ENCODE results near the gene RAB7A. TPM values are rescaled to one million over a fixed set of nuclear protein-coding genes. Genes with fewer than 3 reads are reported as not detected.

The RAB7A gene
- total and polyA plus RNA-seq, 2 donors (not counting 1 experiment from before 2014, with no cell fraction given), result 62.7 to 138 TPM

GRCh38 chr3:128767094-128767750 is 41.2 kb downstream of the RAB7A start:
- CTCF ChIA-PET, result interaction anchor here (0.6 to 1.6 kb wide), 2 partner anchors 28 to 45 kb away, joined by 3 to 9 read pairs; no protein-coding TSS in a partner anchor
- Histone ChIP-seq H4K20me1 (ENCODE audit: control insufficient read depth, insufficient read depth, low read length, poor library complexity, severe bottlenecking) (peaks cover 79% of the 10 kb centered on the region), H3K27ac (ENCODE audit: low read length in 2 of 2) (no peak overlapping the region), H3K9ac (ENCODE audit: low read length) (no peak overlapping the region), H3K9me3 (ENCODE audit: control extremely low read depth in 1 of 3, control insufficient read depth in 2 of 3, insufficient read depth in 1 of 3, low read length in 2 of 3) (no peaks in the 10 kb centered on the region), H3K27me3 (replicated peaks in 1 of 4; ENCODE audit: control extremely low read depth in 1 of 4, control insufficient read depth in 3 of 4, insufficient read depth in 4 of 4, low read length in 3 of 4) (no peaks in the 10 kb centered on the region), H2AFZ (ENCODE audit: insufficient read depth, low read depth, low read length, poor library complexity, severe bottlenecking) (no peak overlapping the region), H3K79me2 (ENCODE audit: control insufficient read depth, insufficient read depth, low read length) (peaks cover 96% of the 10 kb centered on the region), H3K4me3 (ENCODE audit: control extremely low read depth in 1 of 5, extremely low read depth in 1 of 5, insufficient read depth in 1 of 5, low read depth in 2 of 5, low read length in 4 of 5) (no peak overlapping the region), H3K4me1 (ENCODE audit: control insufficient read depth in 2 of 2, insufficient read depth in 2 of 2, low read length in 2 of 2) (peaks cover 14% of the 10 kb centered on the region in 2 donors), H3K36me3 (replicated peaks in 1 of 2; ENCODE audit: control extremely low read depth in 1 of 2, control insufficient read depth in 1 of 2, extremely low read depth in 1 of 2, insufficient read depth in 2 of 2, low read length in 1 of 2) (peaks cover 0 to 19% of the 10 kb centered on the region in 2 experiments), H3K4me2 (replicated peaks; ENCODE audit: low read depth, low read length, poor library complexity, severe bottlenecking) (peak overlapping the region; percentile 6)
- 63% methylated on average over 6 of the region's 6 CpGs for WGBS (ENCODE audit: insufficient coverage)
- no peak for DNase-seq
- no peaks in the 10 kb centered on the region for H3K9me3 Mint-ChIP-seq (ENCODE audit: insufficient read depth)
- peak overlapping the region; percentile 1 for H3K4me3 Mint-ChIP-seq
- intact Hi-C loops (cut with micrococcal nuclease), result no loop called here
- POLR2A ChIA-PET, result no interaction called here
- TF ChIP-seq, protein P1, sequence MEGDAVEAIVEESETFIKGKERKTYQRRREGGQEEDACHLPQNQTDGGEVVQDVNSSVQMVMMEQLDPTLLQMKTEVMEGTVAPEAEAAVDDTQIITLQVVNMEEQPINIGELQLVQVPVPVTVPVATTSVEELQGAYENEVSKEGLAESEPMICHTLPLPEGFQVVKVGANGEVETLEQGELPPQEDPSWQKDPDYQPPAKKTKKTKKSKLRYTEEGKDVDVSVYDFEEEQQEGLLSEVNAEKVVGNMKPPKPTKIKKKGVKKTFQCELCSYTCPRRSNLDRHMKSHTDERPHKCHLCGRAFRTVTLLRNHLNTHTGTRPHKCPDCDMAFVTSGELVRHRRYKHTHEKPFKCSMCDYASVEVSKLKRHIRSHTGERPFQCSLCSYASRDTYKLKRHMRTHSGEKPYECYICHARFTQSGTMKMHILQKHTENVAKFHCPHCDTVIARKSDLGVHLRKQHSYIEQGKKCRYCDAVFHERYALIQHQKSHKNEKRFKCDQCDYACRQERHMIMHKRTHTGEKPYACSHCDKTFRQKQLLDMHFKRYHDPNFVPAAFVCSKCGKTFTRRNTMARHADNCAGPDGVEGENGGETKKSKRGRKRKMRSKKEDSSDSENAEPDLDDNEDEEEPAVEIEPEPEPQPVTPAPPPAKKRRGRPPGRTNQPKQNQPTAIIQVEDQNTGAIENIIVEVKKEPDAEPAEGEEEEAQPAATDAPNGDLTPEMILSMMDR (IDR thresholded peaks at IDR 0.05), result no peak
- no peak for TF ChIP-seq EZH2 (IDR thresholded peaks at IDR 0.05; ENCODE audit: borderline replicate concordance, insufficient read depth, low read depth, low read length, poor library complexity, severe bottlenecking)
- H3K27ac Mint-ChIP-seq, result peak overlapping the region; percentile 43
- H3K27me3 Mint-ChIP-seq, result no peaks in the 10 kb centered on the region
- ATAC-seq (ENCODE audit: low read depth), result no peak
- peaks cover 62% of the 10 kb centered on the region for H3K4me1 Mint-ChIP-seq

DNA sequence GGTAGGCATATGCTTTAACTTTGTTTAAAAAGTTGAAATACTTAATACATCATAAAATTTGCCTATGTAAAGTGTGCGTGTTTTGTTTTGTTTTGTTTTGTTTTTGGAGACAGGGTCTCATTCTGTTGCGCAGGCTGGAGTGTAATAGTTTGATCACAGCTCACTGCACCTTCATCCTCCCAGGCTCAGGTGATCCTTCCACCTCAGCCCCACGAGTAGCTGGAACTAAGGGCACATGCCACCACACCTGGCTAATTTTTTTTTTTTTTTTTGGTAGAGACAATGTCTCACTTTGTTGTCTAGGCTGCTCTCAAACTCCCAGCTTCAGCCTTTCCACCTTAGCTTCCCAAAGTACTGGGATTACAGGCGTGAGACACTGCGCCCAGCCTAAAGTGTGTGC is 42.5 kb downstream of the RAB7A start:
- H3K4me3 ChIP-seq (ENCODE audit: control extremely low read depth in 1 of 5, extremely low read depth in 1 of 5, insufficient read depth in 1 of 5, low read depth in 2 of 5, low read length in 4 of 5), result no peak overlapping the region
- no peaks in the 10 kb centered on the region for H3K27me3 Mint-ChIP-seq
- H3K9ac ChIP-seq (ENCODE audit: low read length), result no peak overlapping the region
- no peaks in the 10 kb centered on the region for H3K27me3 ChIP-seq (replicated peaks in 1 of 4; ENCODE audit: control extremely low read depth in 1 of 4, control insufficient read depth in 3 of 4, insufficient read depth in 4 of 4, low read length in 3 of 4)
- no peaks in the 10 kb centered on the region for H3K9me3 ChIP-seq (ENCODE audit: control extremely low read depth in 1 of 3, control insufficient read depth in 2 of 3, insufficient read depth in 1 of 3, low read length in 2 of 3)
- ChIA-PET CTCF (interaction anchor here (0.6 to 1.6 kb wide), 3 partner anchors 27 to 993 kb away, joined by 3 to 9 read pairs (median 3); no protein-coding TSS in a partner anchor), POLR2A (no interaction called here)
- peaks cover 80% of the 10 kb centered on the region for H4K20me1 ChIP-seq (ENCODE audit: control insufficient read depth, insufficient read depth, low read length, poor library complexity, severe bottlenecking)
- H3K4me1 ChIP-seq (ENCODE audit: control insufficient read depth in 2 of 2, insufficient read depth in 2 of 2, low read length in 2 of 2), result peaks cover 14% of the 10 kb centered on the region in 2 donors
- H3K9me3 Mint-ChIP-seq (ENCODE audit: insufficient read depth), result no peaks in the 10 kb centered on the region
- DNase-seq (no peak), ATAC-seq (ENCODE audit: low read depth) (no peak)
- H3K27ac Mint-ChIP-seq, result no peak overlapping the region
- no peak overlapping the region for H3K4me3 Mint-ChIP-seq
- no peak overlapping the region for H2AFZ ChIP-seq (ENCODE audit: insufficient read depth, low read depth, low read length, poor library complexity, severe bottlenecking)
- intact Hi-C loops (cut with micrococcal nuclease), result no loop called here
- H3K79me2 ChIP-seq (ENCODE audit: control insufficient read depth, insufficient read depth, low read length), result peaks cover 93% of the 10 kb centered on the region
- no peak overlapping the region for H3K4me2 ChIP-seq (replicated peaks; ENCODE audit: low read depth, low read length, poor library complexity, severe bottlenecking)
- no peak for TF ChIP-seq EZH2 (IDR thresholded peaks at IDR 0.05; ENCODE audit: borderline replicate concordance, insufficient read depth, low read depth, low read length, poor library complexity, severe bottlenecking)
- TF ChIP-seq, protein P1 (IDR thresholded peaks at IDR 0.05), result no peak
- no peak overlapping the region for H3K27ac ChIP-seq (ENCODE audit: low read length in 2 of 2)
- 100% methylated on average over 2 of the region's 5 CpGs for WGBS (ENCODE audit: insufficient coverage)
- peaks cover 59% of the 10 kb centered on the region for H3K4me1 Mint-ChIP-seq
- peaks cover 0 to 19% of the 10 kb centered on the region in 2 experiments for H3K36me3 ChIP-seq (replicated peaks in 1 of 2; ENCODE audit: control extremely low read depth in 1 of 2, control insufficient read depth in 1 of 2, extremely low read depth in 1 of 2, insufficient read depth in 2 of 2, low read length in 1 of 2)

Data from B cell (primary cell).